Measurements from ENCODE around the gene CDK11A.
"Not testable (repeated sequence)": the region's sequence is repeated elsewhere in the genome, so short reads cannot be mapped to it uniquely, and the experiment has no call there.

CDK11A gene
- total RNA-seq: 3.9 to 24.9 (median 6.0) reads per million in 9 experiments

GRCh38 chr1:1724035-1724864 lies at the start of gene CDK11A:
CDK11A (minus strand) TSS chr1:1724357; CDS start chr1:1722818, 1,539 bp downstream.
- not testable (repeated sequence) for H3K27me3 Mint-ChIP-seq
- peaks cover 34% of the 10 kb centered on the region for H3K36me3 Mint-ChIP-seq (ENCODE audit: insufficient read depth)
- peak; percentile 87 to 96 (median 88) for DNase-seq

GRCh38 chr1:1773874-1774273 lies 49.7 kb upstream of the CDK11A start:
- no peak for DNase-seq
- Mint-ChIP-seq H3K4me3 (no peak overlapping the region), H3K4me1 (ENCODE audit: low read depth in 2 of 2) (peaks cover 20 to 23% of the 10 kb centered on the region in 2 donors), H3K27ac (no peak overlapping the region), H3K9me3 (no peaks in the 10 kb centered on the region), H3K36me3 (ENCODE audit: insufficient read depth) (peaks cover 26% of the 10 kb centered on the region), H3K27me3 (no peaks in the 10 kb centered on the region)
- ATAC-seq (replicated peaks): no peak

More at GRCh38 chr1:1724035-1724864, at the start of gene CDK11A:
- peak; percentile 90 for ATAC-seq (replicated peaks)
- Mint-ChIP-seq H3K27ac (peak within 1 kb of the TSS; percentile 92 to 97), H3K4me3 (peak within 1 kb of the TSS; percentile 85 to 94)
- H3K9me3 Mint-ChIP-seq; H3K4me1 Mint-ChIP-seq (ENCODE audit: low read depth in 2 of 2): not testable (repeated sequence)

GRCh38 chr1:1771096-1771495 lies 46.9 kb upstream of the CDK11A start:
- ATAC-seq (replicated peaks) (no peak), DNase-seq (no peak)
- Mint-ChIP-seq H3K27ac (no peak overlapping the region), H3K36me3 (ENCODE audit: insufficient read depth) (peaks cover 26% of the 10 kb centered on the region), H3K4me3 (no peak overlapping the region), H3K9me3 (no peaks in the 10 kb centered on the region), H3K4me1 (ENCODE audit: low read depth in 2 of 2) (peaks cover 14 to 18% of the 10 kb centered on the region in 2 donors), H3K27me3 (no peaks in the 10 kb centered on the region)

GRCh38 chr1:1770102-1770501 lies 45.9 kb upstream of the CDK11A start:
- no peak for DNase-seq
- Mint-ChIP-seq H3K36me3 (ENCODE audit: insufficient read depth) (peaks cover 33% of the 10 kb centered on the region), H3K9me3 (no peaks in the 10 kb centered on the region), H3K4me1 (ENCODE audit: low read depth in 2 of 2) (peaks cover 5 to 9% of the 10 kb centered on the region in 2 donors), H3K27ac (peak overlapping the region in 1 of 2 donors; percentile 25), H3K27me3 (no peaks in the 10 kb centered on the region), H3K4me3 (no peak overlapping the region)
- no peak for ATAC-seq (replicated peaks)

GRCh38 chr1:1768249-1768992 lies 44.3 kb upstream of the CDK11A start:
- Mint-ChIP-seq H3K4me3 (no peak overlapping the region), H3K36me3 (ENCODE audit: insufficient read depth) (peaks cover 45% of the 10 kb centered on the region), H3K4me1 (ENCODE audit: low read depth in 2 of 2) (peaks cover 6 to 9% of the 10 kb centered on the region in 2 donors), H3K9me3 (no peaks in the 10 kb centered on the region), H3K27ac (peak overlapping the region; percentile 69 to 86), H3K27me3 (no peaks in the 10 kb centered on the region)
- ATAC-seq (replicated peaks) (no peak), DNase-seq (no peak)

GRCh38 chr1:1764876-1765470 lies 40.8 kb upstream of the CDK11A start:
- Mint-ChIP-seq H3K27ac (no peak overlapping the region), H3K4me3 (no peak overlapping the region), H3K4me1 (ENCODE audit: low read depth in 2 of 2) (peaks cover 5 to 6% of the 10 kb centered on the region in 2 donors), H3K9me3 (no peaks in the 10 kb centered on the region), H3K36me3 (ENCODE audit: insufficient read depth) (peaks cover 45% of the 10 kb centered on the region), H3K27me3 (no peaks in the 10 kb centered on the region)
- ATAC-seq (replicated peaks): no peak
- DNase-seq: no peak

- Mint-ChIP-seq H3K4me1 (ENCODE audit: low read depth in 2 of 2) (peaks cover 4 to 12% of the 10 kb centered on the region in 2 donors), H3K27me3 (no peaks in the 10 kb centered on the region), H3K36me3 (ENCODE audit: insufficient read depth) (peaks cover 52% of the 10 kb centered on the region), H3K4me3 (no peak overlapping the region), H3K27ac (no peak overlapping the region), H3K9me3 (no peaks in the 10 kb centered on the region)
- DNase-seq (no peak), ATAC-seq (replicated peaks) (peak; percentile 42)
Observed at GRCh38 chr1:1763657-1764621, 39.8 kb upstream of the CDK11A start.

GRCh38 chr1:1761504-1762376 lies 37.6 kb upstream of the CDK11A start:
- no peak overlapping the region for H3K4me3 Mint-ChIP-seq
- no peaks in the 10 kb centered on the region for H3K9me3 Mint-ChIP-seq
- H3K4me1 Mint-ChIP-seq (ENCODE audit: low read depth in 2 of 2): peaks cover 5 to 16% of the 10 kb centered on the region in 2 donors
- no peak for DNase-seq
- peak overlapping the region in 1 of 2 donors; percentile 81 for H3K27ac Mint-ChIP-seq
- peaks cover 56% of the 10 kb centered on the region for H3K36me3 Mint-ChIP-seq (ENCODE audit: insufficient read depth)
- no peaks in the 10 kb centered on the region for H3K27me3 Mint-ChIP-seq
- no peak for ATAC-seq (replicated peaks)

- ATAC-seq (replicated peaks) (no peak), DNase-seq (no peak)
- H3K9me3 Mint-ChIP-seq: no peaks in the 10 kb centered on the region
- peaks cover 5 to 16% of the 10 kb centered on the region in 2 donors for H3K4me1 Mint-ChIP-seq (ENCODE audit: low read depth in 2 of 2)
- H3K27me3 Mint-ChIP-seq: no peaks in the 10 kb centered on the region
- H3K4me3 Mint-ChIP-seq: no peak overlapping the region
- peak overlapping the region in 1 of 2 donors; percentile 81 for H3K27ac Mint-ChIP-seq
- H3K36me3 Mint-ChIP-seq (ENCODE audit: insufficient read depth): peaks cover 53% of the 10 kb centered on the region
Observed at GRCh38 chr1:1760715-1761114, 36.6 kb upstream of the CDK11A start.

- no peaks in the 10 kb centered on the region for H3K9me3 Mint-ChIP-seq
- H3K36me3 Mint-ChIP-seq (ENCODE audit: insufficient read depth): peaks cover 49% of the 10 kb centered on the region
- DNase-seq: no peak
- no peak for ATAC-seq (replicated peaks)
- H3K27ac Mint-ChIP-seq: no peak overlapping the region
- no peak overlapping the region for H3K4me3 Mint-ChIP-seq
- peaks cover 5 to 16% of the 10 kb centered on the region in 2 donors for H3K4me1 Mint-ChIP-seq (ENCODE audit: low read depth in 2 of 2)
- H3K27me3 Mint-ChIP-seq: no peaks in the 10 kb centered on the region
Observed at GRCh38 chr1:1760345-1760650, 36.1 kb upstream of the CDK11A start.

- peaks cover 5 to 16% of the 10 kb centered on the region in 2 donors for H3K4me1 Mint-ChIP-seq (ENCODE audit: low read depth in 2 of 2)
- ATAC-seq (replicated peaks): no peak
- no peaks in the 10 kb centered on the region for H3K27me3 Mint-ChIP-seq
- DNase-seq: no peak
- H3K27ac Mint-ChIP-seq: peak overlapping the region in 1 of 2 donors; percentile 75
- no peaks in the 10 kb centered on the region for H3K9me3 Mint-ChIP-seq
- H3K36me3 Mint-ChIP-seq (ENCODE audit: insufficient read depth): peaks cover 51% of the 10 kb centered on the region
- no peak overlapping the region for H3K4me3 Mint-ChIP-seq
Observed at GRCh38 chr1:1759456-1760344, 35.5 kb upstream of the CDK11A start.
